SU-DHL-6 (cell line): ENCODE results near the gene HOXD3.

Experiments
- EZH2phosphoT487 ChIP-seq: fragments of 200-600 bp; sonication (generic), shearing (Covaris generic); conservative IDR thresholded peaks from 2 replicates; pipeline ENCODE4 v1.6.1; 2018; ENCODE audit warnings: mild to moderate bottlenecking, antibody characterized with exemption, low read length, moderate library complexity, mixed read lengths
- TF ChIP-seq, protein P1 (sequence below): fragments of 200-600 bp; sonication (generic); IDR thresholded peaks from one replicate; pipeline ENCODE4 v1.5.1; 2017; ENCODE audit warnings: antibody characterized with exemption, mild to moderate bottlenecking, low read length, moderate library complexity; ENCODE audit not compliant: insufficient read depth, poor library complexity, severe bottlenecking

DNA sequence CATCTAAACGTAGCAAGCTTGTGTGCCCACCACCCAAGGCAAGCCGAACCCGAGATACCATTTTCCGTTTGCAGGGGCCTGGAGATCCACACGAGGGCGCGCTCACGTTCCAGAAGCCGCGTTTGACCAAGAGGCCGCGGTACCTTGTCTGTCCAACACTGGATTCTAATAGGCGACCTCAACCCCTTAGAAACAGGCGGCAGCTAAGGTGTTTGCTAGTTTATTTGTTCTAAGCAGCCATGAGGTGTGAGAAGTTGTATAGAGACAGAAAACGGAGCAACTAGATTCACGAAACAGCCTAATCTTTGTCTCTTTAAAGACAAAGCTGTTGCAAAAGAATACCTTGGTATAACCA lies 45.8 kb upstream of the HOXD3 start:
- TF ChIP-seq, protein P1, sequence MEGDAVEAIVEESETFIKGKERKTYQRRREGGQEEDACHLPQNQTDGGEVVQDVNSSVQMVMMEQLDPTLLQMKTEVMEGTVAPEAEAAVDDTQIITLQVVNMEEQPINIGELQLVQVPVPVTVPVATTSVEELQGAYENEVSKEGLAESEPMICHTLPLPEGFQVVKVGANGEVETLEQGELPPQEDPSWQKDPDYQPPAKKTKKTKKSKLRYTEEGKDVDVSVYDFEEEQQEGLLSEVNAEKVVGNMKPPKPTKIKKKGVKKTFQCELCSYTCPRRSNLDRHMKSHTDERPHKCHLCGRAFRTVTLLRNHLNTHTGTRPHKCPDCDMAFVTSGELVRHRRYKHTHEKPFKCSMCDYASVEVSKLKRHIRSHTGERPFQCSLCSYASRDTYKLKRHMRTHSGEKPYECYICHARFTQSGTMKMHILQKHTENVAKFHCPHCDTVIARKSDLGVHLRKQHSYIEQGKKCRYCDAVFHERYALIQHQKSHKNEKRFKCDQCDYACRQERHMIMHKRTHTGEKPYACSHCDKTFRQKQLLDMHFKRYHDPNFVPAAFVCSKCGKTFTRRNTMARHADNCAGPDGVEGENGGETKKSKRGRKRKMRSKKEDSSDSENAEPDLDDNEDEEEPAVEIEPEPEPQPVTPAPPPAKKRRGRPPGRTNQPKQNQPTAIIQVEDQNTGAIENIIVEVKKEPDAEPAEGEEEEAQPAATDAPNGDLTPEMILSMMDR = no peak
- TF ChIP-seq EZH2phosphoT487 = no peak
